DOHH2 (cell line): ENCODE measurements around the gene IGBP1.

ENCODE experiments used
- H3F3A ChIP-seq: fragments of 200-600 bp; sonication (generic), shearing (Covaris generic); 2 replicates; pipeline ENCODE4 v1.6.0; 2016; ENCODE audit warnings: antibody characterized with exemption, mild to moderate bottlenecking; ENCODE audit not compliant: control insufficient read depth, insufficient read depth
- H3K27ac ChIP-seq: fragments of 200-600 bp; sonication (generic); 2 replicates; pipeline ENCODE4 v1.5.1; 2014; ENCODE audit warnings: low read depth, mild to moderate bottlenecking, low read length, moderate library complexity
- H3K27me3 ChIP-seq: fragments of 200-600 bp; sonication (generic); 2 replicates; pipeline ENCODE4 v1.6.1; 2014; ENCODE audit warnings: mild to moderate bottlenecking, low read length, mixed read lengths; ENCODE audit not compliant: control insufficient read depth
- H3K36me3 ChIP-seq: fragments of 200-600 bp; sonication (generic); 2 replicates; pipeline ENCODE4 v1.6.1; 2014; ENCODE audit warnings: mild to moderate bottlenecking, low read length, moderate library complexity, mixed read lengths; ENCODE audit not compliant: control insufficient read depth
- H3K4me1 ChIP-seq: fragments of 200-600 bp; sonication (generic); 2 replicates; pipeline ENCODE4 v1.6.1; 2014; ENCODE audit warnings: mild to moderate bottlenecking, low read length, mixed read lengths; ENCODE audit not compliant: control insufficient read depth
- H3K4me2 ChIP-seq: fragments of 200-600 bp; sonication (generic); 2 replicates; pipeline ENCODE4 v1.6.0; 2014; ENCODE audit warnings: mild to moderate bottlenecking, low read length, moderate library complexity
- H3K4me3 ChIP-seq: fragments of 200-600 bp; sonication (generic); 2 replicates; pipeline ENCODE4 v1.5.1; 2014; ENCODE audit warnings: mild to moderate bottlenecking, low read length, mixed read lengths
- H3K79me2 ChIP-seq: fragments of 200-600 bp; sonication (generic); 2 replicates; pipeline ENCODE4 v1.6.1; 2014; ENCODE audit warnings: mild to moderate bottlenecking, low read length, mixed read lengths; ENCODE audit not compliant: control insufficient read depth
- H3K9me2 ChIP-seq: fragments of 200-600 bp; sonication (generic); replicated peaks from 2 replicates; pipeline ENCODE4 v1.6.1; 2014; ENCODE audit warnings: mild to moderate bottlenecking, low read length, mixed read lengths; ENCODE audit not compliant: control insufficient read depth
- H3K9me3 ChIP-seq: fragments of 200-600 bp; sonication (generic); 2 replicates; pipeline ENCODE4 v1.6.1; 2014; ENCODE audit warnings: antibody characterized with exemption, low read length, mixed read lengths; ENCODE audit not compliant: control insufficient read depth, insufficient read depth
- H4K20me1 ChIP-seq: fragments of 200-600 bp; sonication (generic); 2 replicates; pipeline ENCODE4 v1.6.0; 2014; ENCODE audit warnings: low read depth, mild to moderate bottlenecking, antibody characterized with exemption, low read length, moderate library complexity; ENCODE audit not compliant: control insufficient read depth, insufficient read depth
- EZH2phosphoT487 ChIP-seq: fragments of 200-600 bp; sonication (generic); IDR thresholded peaks from 2 replicates; pipeline ENCODE4 v1.6.1; 2017; ENCODE audit warnings: borderline replicate concordance, mild to moderate bottlenecking, antibody characterized with exemption, low read length, moderate library complexity, mixed read lengths
- TF ChIP-seq, protein P1 (sequence below): fragments of 200-600 bp; sonication (generic); IDR thresholded peaks from one replicate; pipeline ENCODE4 v1.5.1; 2014; ENCODE audit warnings: antibody characterized with exemption, mild to moderate bottlenecking, low read depth, low read length; ENCODE audit not compliant: poor library complexity, severe bottlenecking

IGBP1 gene

DNA sequence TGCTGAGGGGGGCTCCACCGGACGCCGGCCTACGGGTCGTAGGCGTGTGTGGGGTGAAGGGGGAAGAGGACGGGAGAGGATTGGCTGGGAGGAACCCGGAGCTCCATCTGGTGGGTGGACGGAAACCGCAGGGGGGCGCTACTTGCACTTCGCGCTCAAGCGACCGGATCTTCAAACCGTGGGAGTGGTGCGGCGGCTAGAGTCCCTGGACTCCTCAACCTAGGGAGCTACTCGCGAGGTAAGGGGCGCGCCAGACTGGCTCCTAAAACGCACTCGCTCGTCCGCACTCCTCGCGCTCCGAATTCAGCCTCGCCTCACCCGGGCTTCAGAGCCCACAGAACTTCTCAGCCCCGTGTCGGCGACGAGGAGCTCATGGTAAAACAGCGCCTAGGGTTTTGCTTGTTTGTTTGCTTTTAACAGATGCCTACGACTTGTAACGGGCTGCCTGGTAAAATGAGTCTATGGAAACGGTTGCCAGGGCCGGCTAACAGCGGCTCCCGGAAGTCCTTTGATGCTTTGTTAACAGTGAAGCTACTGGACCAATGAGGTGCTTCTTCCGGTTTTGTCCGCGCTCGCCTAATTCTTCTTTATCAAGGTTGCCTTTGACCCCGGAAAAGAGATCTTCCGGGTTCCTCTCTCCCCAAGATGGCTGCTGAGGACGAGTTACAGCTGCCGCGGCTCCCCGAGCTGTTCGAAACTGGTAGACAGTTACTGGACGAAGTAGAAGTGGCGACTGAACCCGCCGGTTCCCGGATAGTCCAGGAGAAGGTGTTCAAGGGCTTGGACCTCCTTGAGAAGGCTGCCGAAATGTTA, at the start of gene IGBP1:
TSS of gene IGBP1 (plus strand) at position 145 of the 813 bp plus-strand sequence. CDS start at position 646, 501 bp downstream.
- TF ChIP-seq, protein P1, sequence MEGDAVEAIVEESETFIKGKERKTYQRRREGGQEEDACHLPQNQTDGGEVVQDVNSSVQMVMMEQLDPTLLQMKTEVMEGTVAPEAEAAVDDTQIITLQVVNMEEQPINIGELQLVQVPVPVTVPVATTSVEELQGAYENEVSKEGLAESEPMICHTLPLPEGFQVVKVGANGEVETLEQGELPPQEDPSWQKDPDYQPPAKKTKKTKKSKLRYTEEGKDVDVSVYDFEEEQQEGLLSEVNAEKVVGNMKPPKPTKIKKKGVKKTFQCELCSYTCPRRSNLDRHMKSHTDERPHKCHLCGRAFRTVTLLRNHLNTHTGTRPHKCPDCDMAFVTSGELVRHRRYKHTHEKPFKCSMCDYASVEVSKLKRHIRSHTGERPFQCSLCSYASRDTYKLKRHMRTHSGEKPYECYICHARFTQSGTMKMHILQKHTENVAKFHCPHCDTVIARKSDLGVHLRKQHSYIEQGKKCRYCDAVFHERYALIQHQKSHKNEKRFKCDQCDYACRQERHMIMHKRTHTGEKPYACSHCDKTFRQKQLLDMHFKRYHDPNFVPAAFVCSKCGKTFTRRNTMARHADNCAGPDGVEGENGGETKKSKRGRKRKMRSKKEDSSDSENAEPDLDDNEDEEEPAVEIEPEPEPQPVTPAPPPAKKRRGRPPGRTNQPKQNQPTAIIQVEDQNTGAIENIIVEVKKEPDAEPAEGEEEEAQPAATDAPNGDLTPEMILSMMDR: peak; percentile 78
- no peak for TF ChIP-seq EZH2phosphoT487
- peaks cover 5% of the 10 kb centered on the region; the same call in 1 of the 2 replicates for H3F3A ChIP-seq
- no peaks in the 10 kb centered on the region for H3K9me3 ChIP-seq
- H3K4me3 ChIP-seq: peak within 1 kb of the TSS; percentile 95
- peaks cover 34% of the 10 kb centered on the region for H3K79me2 ChIP-seq
- H3K9me2 ChIP-seq: no peaks in the 10 kb centered on the region
- peak within 1 kb of the TSS; percentile 53 for H3K4me2 ChIP-seq
- H3K27ac ChIP-seq: peak within 1 kb of the TSS; percentile 84
- peaks cover 20% of the 10 kb centered on the region for H3K4me1 ChIP-seq
- H3K36me3 ChIP-seq: peaks cover 29% of the 10 kb centered on the region
- H3K27me3 ChIP-seq: no peaks in the 10 kb centered on the region
- H4K20me1 ChIP-seq: no peaks in the 10 kb centered on the region

DNA sequence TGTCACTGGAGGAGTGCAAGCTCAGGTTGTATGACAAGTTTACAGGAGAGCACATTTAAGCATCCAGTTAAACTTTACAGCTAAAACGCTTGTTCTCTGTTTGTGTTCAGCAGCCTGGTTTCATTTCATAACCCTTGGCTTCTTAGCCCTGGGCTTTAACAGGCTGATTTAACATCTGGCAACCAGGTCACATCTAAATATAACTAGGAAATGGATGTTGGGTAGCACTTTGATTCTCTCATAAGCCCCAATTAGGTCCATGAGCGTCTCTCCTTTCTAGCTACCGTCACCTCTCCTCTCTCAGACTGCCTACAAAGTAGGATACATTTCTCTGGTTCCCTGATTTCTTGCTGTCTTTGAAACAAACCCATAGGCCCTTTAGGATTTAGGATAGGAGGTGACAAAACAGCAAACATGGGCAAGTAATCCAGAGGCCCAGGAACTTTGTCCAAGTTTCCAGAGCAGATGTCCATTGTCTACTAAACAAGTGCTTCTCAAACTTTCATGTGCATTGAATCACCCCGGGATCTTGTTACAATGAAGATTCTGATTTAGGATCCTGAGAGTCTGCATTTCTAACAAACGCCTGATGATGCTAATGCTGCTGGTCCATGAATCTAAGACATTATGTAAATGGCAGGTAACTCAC, 48.5 kb upstream of the IGBP1 start:
- H3K9me3 ChIP-seq: no peaks in the 10 kb centered on the region
- no peaks in the 10 kb centered on the region for H3K79me2 ChIP-seq
- no peaks in the 10 kb centered on the region for H3K4me1 ChIP-seq
- no peak overlapping the region for H3K4me3 ChIP-seq
- TF ChIP-seq EZH2phosphoT487: no peak
- TF ChIP-seq, protein P1: no peak
- no peaks in the 10 kb centered on the region for H4K20me1 ChIP-seq
- no peak overlapping the region for H3K27ac ChIP-seq
- H3K9me2 ChIP-seq: no peaks in the 10 kb centered on the region
- H3K4me2 ChIP-seq: no peak overlapping the region
- H3F3A ChIP-seq: no peaks in the 10 kb centered on the region
- H3K27me3 ChIP-seq: no peaks in the 10 kb centered on the region
- no peaks in the 10 kb centered on the region for H3K36me3 ChIP-seq

DNA sequence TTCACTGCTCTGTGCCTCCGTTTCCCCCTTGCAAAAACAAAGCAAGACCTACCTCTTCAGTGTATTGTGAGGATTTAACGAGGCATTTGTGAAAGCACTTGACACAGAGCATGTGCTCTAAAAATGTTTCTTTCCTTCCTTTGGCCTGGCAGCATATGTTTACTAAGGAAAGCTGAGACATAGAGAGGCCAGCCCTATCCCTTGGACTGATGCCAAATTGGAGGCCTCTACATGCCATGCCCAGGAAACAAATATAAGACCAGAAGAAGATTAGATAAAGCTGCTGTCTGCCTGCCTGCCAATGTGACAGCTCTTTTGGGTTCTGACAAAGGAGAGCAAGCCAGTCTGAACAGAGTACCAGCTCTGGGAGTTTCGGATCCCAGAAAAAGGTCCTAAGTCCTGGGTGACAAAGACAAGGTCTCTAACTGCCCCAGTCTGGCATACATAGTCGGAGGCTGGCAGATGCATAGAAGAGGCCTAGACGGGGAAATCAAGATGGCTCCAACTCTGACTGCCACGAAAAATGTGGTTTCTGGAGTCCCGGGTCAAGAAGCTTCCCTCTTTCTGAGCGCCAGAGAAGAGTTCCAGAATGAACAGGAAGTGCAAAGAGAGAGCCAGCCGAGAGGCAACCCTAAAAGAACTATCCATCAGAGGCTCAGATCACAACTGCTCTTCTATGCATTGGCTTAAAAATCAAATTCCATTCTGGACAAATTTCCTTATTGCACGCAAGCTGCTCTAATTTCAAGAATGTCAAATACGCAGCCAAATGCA, 45.2 kb upstream of the IGBP1 start:
- Histone ChIP-seq H3K4me3 (no peak overlapping the region), H3K4me2 (no peak overlapping the region), H3K9me3 (no peaks in the 10 kb centered on the region), H4K20me1 (no peaks in the 10 kb centered on the region), H3K79me2 (no peaks in the 10 kb centered on the region), H3K4me1 (no peaks in the 10 kb centered on the region), H3K36me3 (no peaks in the 10 kb centered on the region), H3K27me3 (no peaks in the 10 kb centered on the region), H3K9me2 (no peaks in the 10 kb centered on the region), H3K27ac (no peak overlapping the region), H3F3A (no peaks in the 10 kb centered on the region)
- TF ChIP-seq EZH2phosphoT487: no peak
- TF ChIP-seq, protein P1: no peak
